Endothelial cell of umbilical vein (primary cell): ENCODE measurements around the gene JCHAIN.

Experiments used
- CTCF ChIP-seq, 2 donors: IDR thresholded peaks; 1 replicate in 1 of 2; 2 replicates in 1 of 2; pipeline ENCODE4 v1.5.1; 2011; ENCODE audit warnings: low read length in 2 of 2, mild to moderate bottlenecking in 2 of 2, moderate library complexity in 2 of 2, control low read depth in 1 of 2, inconsistent platforms in 1 of 2, low read depth in 1 of 2; ENCODE audit not compliant: insufficient read depth in 1 of 2; ENCODE audit errors: extremely low read depth in 1 of 2
- EZH2 ChIP-seq: IDR thresholded peaks from 2 replicates; pipeline ENCODE4 v1.6.1; 2012; ENCODE audit warnings: borderline replicate concordance, low read depth, mild to moderate bottlenecking, moderate library complexity, low read length, inconsistent platforms; ENCODE audit not compliant: severe bottlenecking
- MAX ChIP-seq: IDR thresholded peaks from 2 replicates; pipeline ENCODE4 v1.6.1; 2011; ENCODE audit not compliant: insufficient read depth, insufficient read length
- POLR2A ChIP-seq: IDR thresholded peaks from 2 replicates; pipeline ENCODE4 v1.6.1; 2012; ENCODE audit warnings: low read depth, mild to moderate bottlenecking, control low read depth, low read length
- POLR2AphosphoS5 ChIP-seq: IDR thresholded peaks from 2 replicates; pipeline ENCODE4 v1.6.1; 2012; ENCODE audit warnings: low read depth, mild to moderate bottlenecking, control low read depth, low read length, moderate library complexity; ENCODE audit not compliant: insufficient read depth

- no peak for TF ChIP-seq CTCF (IDR thresholded peaks at IDR 0.05; ENCODE audit: extremely low read depth in 1 of 2, insufficient read depth in 1 of 2, low read depth in 1 of 2, low read length in 2 of 2)
- no peak for TF ChIP-seq POLR2A
- TF ChIP-seq EZH2, result no peak
- no peak for TF ChIP-seq POLR2AphosphoS5
- no peak for TF ChIP-seq MAX
Measured at GRCh38 chr4:70624226-70624793, 42.0 kb downstream of the JCHAIN start.
